SK-N-SH treated with all-trans-retinoic acid at 6 μM for 48 hours (cell line): ENCODE data around the gene DCP2.
A peak's percentile ranks its signal among the peaks of the same experiment; 100 is the strongest.

Experiments used
- ATAC-seq: fragments of 200-7000 bp; cut with Tn5 transposase; 3 replicates; pipeline ENCODE4 v1.9.1; 2020; ENCODE audit warnings: mild to moderate bottlenecking, moderate library complexity
- ARNTL ChIP-seq: fragments of 450-650 bp; formaldehyde crosslinking; IDR thresholded peaks from 2 replicates; pipeline ENCODE4 v1.5.0; 2020; ENCODE audit warnings: low read depth, mild to moderate bottlenecking, moderate library complexity, borderline replicate concordance
- BACH2 ChIP-seq: fragments of 250-450 bp; sonication (Bioruptor Pico); IDR thresholded peaks from 2 replicates; pipeline ENCODE4 v1.9.0; 2021; ENCODE audit warnings: mild to moderate bottlenecking, borderline replicate concordance
- CREB5 ChIP-seq: fragments of 250-450 bp; sonication (Bioruptor Pico); IDR thresholded peaks from 2 replicates; pipeline ENCODE4 v1.5.1; 2020; ENCODE audit warnings: low read depth, mild to moderate bottlenecking, moderate library complexity
- CSDC2 ChIP-seq: fragments of 250-450 bp; sonication (Bioruptor Pico); IDR thresholded peaks from 2 replicates; pipeline ENCODE4 v1.5.0; 2020; ENCODE audit warnings: mild to moderate bottlenecking, moderate library complexity
- CSRNP3 ChIP-seq: fragments of 250-450 bp; sonication (Bioruptor Pico); IDR thresholded peaks from 2 replicates; pipeline ENCODE4 v1.5.1; 2021; ENCODE audit warnings: mild to moderate bottlenecking, moderate library complexity
- ESRRG ChIP-seq: fragments of 250-450 bp; sonication (Bioruptor Pico); IDR thresholded peaks from 2 replicates; pipeline ENCODE4 v1.6.1; 2021; ENCODE audit warnings: mild to moderate bottlenecking
- OSR1 ChIP-seq: fragments of 250-450 bp; sonication (Bioruptor Pico); IDR thresholded peaks from 2 replicates; pipeline ENCODE4 v1.8.0; 2022; ENCODE audit warnings: moderate library complexity, mild to moderate bottlenecking, inconsistent platforms
- PPARA ChIP-seq: fragments of 250-450 bp; sonication (Bioruptor Pico); IDR thresholded peaks from 2 replicates; pipeline ENCODE4 v1.5.0; 2020; ENCODE audit warnings: mild to moderate bottlenecking, borderline replicate concordance
- RARB ChIP-seq: fragments of 250-450 bp; sonication (Bioruptor Pico); IDR thresholded peaks from 2 replicates; pipeline ENCODE4 v1.8.0; 2021; ENCODE audit warnings: mild to moderate bottlenecking, moderate library complexity
- SNAI2 ChIP-seq: fragments of 250-450 bp; sonication (Bioruptor Pico); IDR thresholded peaks from 2 replicates; pipeline ENCODE4 v1.5.0; 2020; ENCODE audit warnings: mild to moderate bottlenecking, moderate library complexity
- TCF4 ChIP-seq: fragments of 250-450 bp; sonication (Bioruptor Pico); IDR thresholded peaks from 2 replicates; pipeline ENCODE4 v1.8.0; 2021; ENCODE audit warnings: mild to moderate bottlenecking, moderate library complexity, borderline replicate concordance
- TOX ChIP-seq: fragments of 250-450 bp; sonication (Bioruptor Pico); IDR thresholded peaks from 2 replicates; pipeline ENCODE4 v1.8.0; 2021; ENCODE audit warnings: mild to moderate bottlenecking, moderate library complexity, borderline replicate concordance
- TSHZ2 ChIP-seq: fragments of 250-450 bp; sonication (Bioruptor Pico); IDR thresholded peaks from 2 replicates; pipeline ENCODE4 v1.5.0; 2020; ENCODE audit warnings: mild to moderate bottlenecking, moderate library complexity
- ZFP3 ChIP-seq: fragments of 250-450 bp; sonication (Bioruptor Pico); IDR thresholded peaks from 2 replicates; pipeline ENCODE4 v1.5.0; 2020; ENCODE audit warnings: mild to moderate bottlenecking, moderate library complexity
- ZFP30 ChIP-seq: fragments of 450-650 bp; formaldehyde crosslinking; IDR thresholded peaks from 2 replicates; pipeline ENCODE4 v1.5.0; 2022; ENCODE audit warnings: mild to moderate bottlenecking, moderate library complexity
- ZNF565 ChIP-seq: fragments of 450-650 bp; formaldehyde crosslinking; conservative IDR thresholded peaks from 2 replicates; pipeline ENCODE4 v1.5.0; 2020; ENCODE audit warnings: low read depth, mild to moderate bottlenecking, moderate library complexity
- ZNF70 ChIP-seq: fragments of 450-650 bp; formaldehyde crosslinking; IDR thresholded peaks from 2 replicates; pipeline ENCODE4 v1.5.0; 2020; ENCODE audit warnings: mild to moderate bottlenecking, moderate library complexity
- ZNF8 ChIP-seq: fragments of 450-650 bp; formaldehyde crosslinking; IDR thresholded peaks from 2 replicates; pipeline ENCODE4 v1.5.0; 2020; ENCODE audit warnings: mild to moderate bottlenecking, moderate library complexity

DCP2 gene

GRCh38 chr5:112998296-112998695 is 21.7 kb downstream of the DCP2 start (continued):
- TF ChIP-seq CSRNP3 (CRISPR knock-in tag) (no peak), SNAI2 (CRISPR knock-in tag) (no peak), TOX (CRISPR knock-in tag) (no peak), ZFP3 (CRISPR knock-in tag) (no peak)

GRCh38 chr5:113000466-113000865 is 23.9 kb downstream of the DCP2 start:
- peak; percentile 51 for ATAC-seq
- TF ChIP-seq CSDC2 (CRISPR knock-in tag) (no peak), OSR1 (CRISPR knock-in tag) (no peak), ZFP3 (CRISPR knock-in tag) (no peak), ZFP30 (no peak), TCF4 (CRISPR knock-in tag) (no peak), BACH2 (no peak), SNAI2 (CRISPR knock-in tag) (no peak)

GRCh38 chr5:113002423-113002822 is 25.8 kb downstream of the DCP2 start:
- ATAC-seq, result no peak

More at GRCh38 chr5:113002423-113002822, 25.8 kb downstream of the DCP2 start:
- no peak for TF ChIP-seq RARB (CRISPR knock-in tag)
- TF ChIP-seq ZNF70, result no peak
- TF ChIP-seq TSHZ2 (CRISPR knock-in tag), result no peak
- no peak for TF ChIP-seq ESRRG (CRISPR knock-in tag)
- no peak for TF ChIP-seq OSR1 (CRISPR knock-in tag)
- no peak for TF ChIP-seq ZFP30
- no peak for TF ChIP-seq ZFP3 (CRISPR knock-in tag)
- TF ChIP-seq ARNTL (CRISPR knock-in tag), result no peak
- TF ChIP-seq TCF4 (CRISPR knock-in tag), result no peak
- no peak for TF ChIP-seq ZNF8
- no peak for TF ChIP-seq BACH2
- no peak for TF ChIP-seq ZNF565
- TF ChIP-seq CREB5 (CRISPR knock-in tag), result no peak
- no peak for TF ChIP-seq PPARA (CRISPR knock-in tag)
- TF ChIP-seq CSRNP3 (CRISPR knock-in tag), result no peak
- TF ChIP-seq, all 23 proteins: peak for 0
